Breast epithelium (tissue), 4 donors: ENCODE measurements around the gene PPP1R12B. TPM values are rescaled to one million over a fixed set of nuclear protein-coding genes. Genes with fewer than 3 reads are reported as not detected.
"Not testable (repeated sequence)": the region's sequence is repeated elsewhere in the genome, so short reads cannot be mapped to it uniquely, and the experiment has no call there.

Experiments
- DNase-seq, 2 donors: peaks; one replicate each; pipeline ENCODE4 v3.0.0-alpha.2; 2019; ENCODE audit warnings: low spot score in 2 of 2
- H3K27ac ChIP-seq, 2 donors: fragments of 200-600 bp; sonication (generic) in 1 of 2; one replicate each; pipeline ENCODE4 v1.5.1; 2016 to 2019; ENCODE audit warnings: mild to moderate bottlenecking in 1 of 2
- H3K27me3 ChIP-seq, 2 donors: fragments of 200-600 bp; sonication (generic) in 1 of 2; one replicate each; pipeline versions ENCODE4 v1.5.1 to v1.6.0; 2017 to 2019; ENCODE audit warnings: control low read depth in 1 of 2, mild to moderate bottlenecking in 1 of 2
- H3K36me3 ChIP-seq: fragments of 200-600 bp; one replicate; pipeline ENCODE4 v1.5.1; 2019
- H3K4me1 ChIP-seq, 2 donors: fragments of 200-600 bp; sonication (generic); one replicate each; pipeline ENCODE4 v1.5.1; 2016 to 2019; ENCODE audit warnings: control low read depth in 1 of 2
- H3K4me3 ChIP-seq, 3 donors: fragments of 200-600 bp; sonication (generic); 1 replicate in 2 of 3; 2 replicates in 1 of 3; pipeline ENCODE4 v1.5.1; 2016 to 2019; ENCODE audit warnings: mild to moderate bottlenecking in 3 of 3, moderate library complexity in 2 of 3
- H3K9me3 ChIP-seq, 2 donors: fragments of 200-600 bp; sonication (generic) in 1 of 2; one replicate each; pipeline ENCODE4 v1.5.1; 2016 to 2019; ENCODE audit warnings: control low read depth in 1 of 2
- POLR2A ChIP-seq: fragments of 450-650 bp; IDR thresholded peaks from one replicate; pipeline ENCODE4 v1.6.1; 2016; ENCODE audit warnings: antibody characterized with exemption, mild to moderate bottlenecking, moderate library complexity
- POLR2AphosphoS5 ChIP-seq, 3 donors: sonication (generic); formaldehyde crosslinking; IDR thresholded peaks; one replicate each; pipeline ENCODE4 v1.6.1; 2017; ENCODE audit warnings: antibody characterized with exemption in 3 of 3
- intact Hi-C: fragments of 100-400 bp; cut with DNase I; formaldehyde crosslinking; loops from one replicate; pipeline ENCODE4 v1.15.1; 2023; ENCODE audit warnings: low total_unique reads
- total RNA-seq, 3 donors: library from RNA; depleted of rRNA; stranded (reverse); fragments of >200 nt; gene quantifications; one replicate each; pipeline ENCODE4 v1.1.0, GENCODE V29; 2016
- TF ChIP-seq, protein P1 (sequence below), 3 donors: fragments of 450-650 bp; IDR thresholded peaks; one replicate each; pipeline ENCODE4 v1.5.1; 2016 to 2017; ENCODE audit warnings: antibody characterized with exemption in 3 of 3, mild to moderate bottlenecking in 3 of 3, moderate library complexity in 3 of 3

Gene PPP1R12B
- total RNA-seq, 3 donors from 2014 or later: 76.4 to 123 (median 90.7) TPM

GRCh38 chr1:202544766-202545449 is 196.4 kb downstream of the PPP1R12B start:
- peak overlapping the region; percentile 75 to 92 for H3K27ac ChIP-seq
- not testable (repeated sequence) for H3K36me3 ChIP-seq

GRCh38 chr1:202545647-202546303 is 197.3 kb downstream of the PPP1R12B start:
- intact Hi-C loops, H3K4me1 ChIP-seq, H3K9me3 ChIP-seq, H3K27me3 ChIP-seq, DNase-seq, H3K4me3 ChIP-seq, H3K36me3 ChIP-seq: not testable (repeated sequence)
- peak overlapping the region; percentile 37 to 77 for H3K27ac ChIP-seq

More at GRCh38 chr1:202544766-202545449, 196.4 kb downstream of the PPP1R12B start:
- DNase-seq, intact Hi-C loops, H3K4me1 ChIP-seq, H3K27me3 ChIP-seq, H3K9me3 ChIP-seq: not testable (repeated sequence)
- H3K4me3 ChIP-seq: peak overlapping the region in 1 of 3 donors; percentile 8

GRCh38 chr1:202546377-202546776 is 197.9 kb downstream of the PPP1R12B start:
- H3K9me3 ChIP-seq, H3K4me1 ChIP-seq, H3K36me3 ChIP-seq, DNase-seq, intact Hi-C loops, H3K27me3 ChIP-seq: not testable (repeated sequence)
- Histone ChIP-seq H3K27ac (peak overlapping the region; percentile 37 to 77), H3K4me3 (peak overlapping the region in 1 of 3 donors; percentile 32)

GRCh38 chr1:202546796-202547195 is 198.3 kb downstream of the PPP1R12B start:
- H3K4me1 ChIP-seq, H3K36me3 ChIP-seq, DNase-seq, H3K27me3 ChIP-seq, H3K9me3 ChIP-seq, intact Hi-C loops: not testable (repeated sequence)
- peak overlapping the region in 1 of 3 donors; percentile 32 for H3K4me3 ChIP-seq
- peak overlapping the region in 1 of 2 donors; percentile 61 for H3K27ac ChIP-seq

DNA sequence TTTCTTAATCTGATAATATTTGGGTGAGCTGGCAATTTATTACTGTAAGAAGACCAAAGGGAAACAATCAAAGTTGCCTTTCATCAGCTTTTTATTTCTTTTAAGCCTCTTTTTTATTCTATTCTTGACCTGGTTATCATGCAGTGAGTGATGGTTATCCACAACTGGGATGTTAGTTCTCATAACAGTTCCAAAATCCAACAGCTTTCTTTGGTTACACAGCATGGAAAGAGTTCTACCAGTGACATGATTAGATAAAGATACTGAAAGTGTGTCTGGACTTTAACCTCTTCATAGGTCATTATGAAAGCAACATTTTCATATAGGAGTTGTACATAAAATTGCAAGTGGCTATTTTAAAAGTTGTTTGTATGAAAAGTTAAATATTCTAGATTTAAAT is 198.7 kb downstream of the PPP1R12B start:
- Histone ChIP-seq H3K4me3 (no peak overlapping the region), H3K27me3 (no peaks in the 10 kb centered on the region), H3K27ac (no peak overlapping the region), H3K36me3 (no peaks in the 10 kb centered on the region), H3K9me3 (no peaks in the 10 kb centered on the region), H3K4me1 (no peaks in the 10 kb centered on the region)
- TF ChIP-seq, protein P1, sequence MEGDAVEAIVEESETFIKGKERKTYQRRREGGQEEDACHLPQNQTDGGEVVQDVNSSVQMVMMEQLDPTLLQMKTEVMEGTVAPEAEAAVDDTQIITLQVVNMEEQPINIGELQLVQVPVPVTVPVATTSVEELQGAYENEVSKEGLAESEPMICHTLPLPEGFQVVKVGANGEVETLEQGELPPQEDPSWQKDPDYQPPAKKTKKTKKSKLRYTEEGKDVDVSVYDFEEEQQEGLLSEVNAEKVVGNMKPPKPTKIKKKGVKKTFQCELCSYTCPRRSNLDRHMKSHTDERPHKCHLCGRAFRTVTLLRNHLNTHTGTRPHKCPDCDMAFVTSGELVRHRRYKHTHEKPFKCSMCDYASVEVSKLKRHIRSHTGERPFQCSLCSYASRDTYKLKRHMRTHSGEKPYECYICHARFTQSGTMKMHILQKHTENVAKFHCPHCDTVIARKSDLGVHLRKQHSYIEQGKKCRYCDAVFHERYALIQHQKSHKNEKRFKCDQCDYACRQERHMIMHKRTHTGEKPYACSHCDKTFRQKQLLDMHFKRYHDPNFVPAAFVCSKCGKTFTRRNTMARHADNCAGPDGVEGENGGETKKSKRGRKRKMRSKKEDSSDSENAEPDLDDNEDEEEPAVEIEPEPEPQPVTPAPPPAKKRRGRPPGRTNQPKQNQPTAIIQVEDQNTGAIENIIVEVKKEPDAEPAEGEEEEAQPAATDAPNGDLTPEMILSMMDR (IDR thresholded peaks at IDR 0.05): no peak
- TF ChIP-seq POLR2A (no peak), POLR2AphosphoS5 (IDR thresholded peaks at IDR 0.05) (no peak)
- intact Hi-C loops: no loop called here
- no peak for DNase-seq

DNA sequence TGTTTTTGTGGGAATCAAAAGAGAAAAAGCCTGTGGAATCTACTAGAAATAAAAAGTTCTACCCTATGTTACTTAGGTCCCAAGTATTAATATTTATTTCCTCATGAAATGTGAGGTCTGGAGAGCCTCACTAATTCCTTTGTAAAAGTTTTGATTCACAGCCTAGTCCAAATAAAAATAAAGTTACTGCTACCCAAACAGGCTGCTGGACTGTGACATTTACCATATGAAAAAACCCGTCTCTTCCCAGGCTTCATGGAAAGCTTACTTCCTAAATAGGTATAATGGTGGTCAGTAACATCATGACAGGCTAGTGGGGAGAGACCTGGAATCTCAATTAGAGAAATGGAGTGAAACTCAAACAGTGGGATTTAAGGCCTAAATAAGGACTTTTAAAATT is 201.6 kb downstream of the PPP1R12B start:
- H3K9me3 ChIP-seq, H3K27me3 ChIP-seq, H3K36me3 ChIP-seq, DNase-seq, H3K27ac ChIP-seq, H3K4me1 ChIP-seq, intact Hi-C loops, H3K4me3 ChIP-seq: not testable (repeated sequence)

DNA sequence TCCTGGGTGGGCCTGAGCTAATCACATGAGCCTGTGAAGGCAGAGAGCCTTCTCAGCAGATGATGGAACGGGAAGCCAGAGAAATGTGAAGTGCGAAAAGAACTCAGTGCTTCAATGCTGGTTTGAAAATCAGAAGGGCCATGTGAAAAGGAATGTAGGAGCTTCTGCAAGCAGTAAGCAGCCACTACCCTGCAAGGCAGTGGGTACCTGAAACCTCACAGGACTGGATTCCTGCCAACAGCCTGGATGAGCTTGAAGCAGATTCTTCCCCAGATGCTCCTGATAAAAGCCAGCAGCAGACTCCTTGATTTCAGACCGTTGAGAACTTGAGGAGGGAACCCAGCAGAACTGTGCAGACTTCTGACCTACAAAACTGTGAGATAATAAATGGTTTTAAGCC is 203.2 kb downstream of the PPP1R12B start:
- H3K36me3 ChIP-seq: no peaks in the 10 kb centered on the region
- intact Hi-C loops: no loop called here
- H3K27me3 ChIP-seq: no peaks in the 10 kb centered on the region
- peak in 1 of 2 donors; percentile 70 for DNase-seq
- peak overlapping the region; percentile 6 to 17 for H3K27ac ChIP-seq
- TF ChIP-seq, protein P1 (IDR thresholded peaks at IDR 0.05): no peak
- no peak for TF ChIP-seq POLR2AphosphoS5 (IDR thresholded peaks at IDR 0.05)
- no peak for TF ChIP-seq POLR2A
- H3K4me3 ChIP-seq: no peak overlapping the region
- H3K4me1 ChIP-seq: no peaks in the 10 kb centered on the region
- H3K9me3 ChIP-seq: no peaks in the 10 kb centered on the region

GRCh38 chr1:202552615-202553014 is 204.1 kb downstream of the PPP1R12B start:
- H3K27me3 ChIP-seq, DNase-seq, H3K9me3 ChIP-seq, intact Hi-C loops, H3K4me3 ChIP-seq, H3K36me3 ChIP-seq, H3K4me1 ChIP-seq: not testable (repeated sequence)
- peak overlapping the region; percentile 54 to 64 for H3K27ac ChIP-seq

GRCh38 chr1:202553078-202553477 is 204.6 kb downstream of the PPP1R12B start:
- DNase-seq, H3K4me1 ChIP-seq, H3K27me3 ChIP-seq, H3K9me3 ChIP-seq, H3K4me3 ChIP-seq, H3K36me3 ChIP-seq, intact Hi-C loops: not testable (repeated sequence)
- H3K27ac ChIP-seq: peak overlapping the region; percentile 54 to 64
